NOMO-1 (cell line): Measurements from ENCODE around the gene DYNLRB1.
"Not testable (repeated sequence)": the region's sequence is repeated elsewhere in the genome, so short reads cannot be mapped to it uniquely, and the experiment has no call there.

ENCODE experiments used
- DNase-seq, 2 experiments: peaks; one replicate each; lab custom pipeline; 2025; ENCODE audit not compliant: unreplicated experiment in 2 of 2; lab: John Stamatoyannopoulos, UW

DYNLRB1 gene

DNA sequence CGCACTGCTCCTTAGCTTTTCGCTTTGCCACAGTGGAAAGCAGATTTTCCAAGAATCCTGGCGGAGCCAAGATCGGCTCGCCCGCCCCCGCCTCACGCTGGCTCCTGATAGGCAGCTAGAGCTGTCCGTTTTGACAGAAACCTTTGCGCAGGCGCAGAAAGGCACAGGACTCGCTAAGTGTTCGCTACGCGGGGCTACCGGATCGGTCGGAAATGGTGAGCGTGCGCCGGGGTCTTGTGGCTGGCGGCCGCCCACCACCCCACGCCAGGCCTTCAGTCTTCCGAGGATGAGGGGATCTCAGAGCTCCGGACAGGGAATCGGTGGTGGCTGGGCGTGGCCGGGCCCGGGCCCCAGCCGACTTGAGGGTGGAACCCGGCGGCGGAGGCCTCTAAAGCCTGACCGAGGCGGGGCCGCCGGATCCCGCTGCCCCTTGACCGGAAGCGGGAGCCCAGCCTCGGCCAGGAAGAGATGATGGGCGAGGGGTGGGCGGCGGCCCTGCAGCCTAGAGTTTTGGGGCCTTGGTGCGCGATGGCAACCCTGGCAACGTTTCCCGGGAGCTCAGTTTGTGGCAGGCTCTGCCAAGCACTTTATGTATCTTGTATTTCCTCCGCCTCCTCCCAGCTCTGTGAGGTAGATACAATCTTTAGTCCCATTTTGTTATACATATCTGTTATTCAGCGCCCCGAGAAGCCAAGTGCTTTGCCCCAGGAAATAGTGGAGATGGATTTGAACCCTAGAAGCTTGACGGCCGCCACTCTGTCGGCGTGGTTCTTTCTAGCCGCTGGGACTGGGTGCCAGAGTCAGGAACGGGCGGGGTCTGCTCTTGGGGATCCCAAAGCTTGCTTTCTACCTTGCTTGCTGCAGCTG, at the start of gene DYNLRB1:
TSS of gene DYNLRB1 (plus strand) at position 176 of the 867 bp plus-strand sequence. CDS start at position 213, 37 bp downstream.
- peak; percentile 73 to 81 for DNase-seq

DNA sequence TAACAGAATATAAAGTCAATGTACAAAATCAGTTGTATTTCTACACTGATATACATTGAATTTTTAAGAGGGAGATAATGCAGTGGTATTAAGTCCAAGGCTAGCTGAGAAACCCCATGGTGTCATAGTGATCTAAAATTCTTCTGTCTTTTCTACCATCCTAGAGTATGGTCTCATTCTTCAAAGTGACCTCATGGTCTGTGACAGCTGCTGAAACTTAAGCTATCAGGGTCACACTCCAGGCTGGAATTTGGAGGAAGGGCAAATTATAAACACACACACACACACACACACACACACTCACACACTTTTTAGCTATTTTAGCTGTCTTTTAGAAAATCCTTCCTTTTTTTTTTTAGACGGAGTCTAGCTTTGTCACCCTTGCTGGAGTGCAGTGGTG, 47.3 kb upstream of the DYNLRB1 start:
- DNase-seq: no peak

DNA sequence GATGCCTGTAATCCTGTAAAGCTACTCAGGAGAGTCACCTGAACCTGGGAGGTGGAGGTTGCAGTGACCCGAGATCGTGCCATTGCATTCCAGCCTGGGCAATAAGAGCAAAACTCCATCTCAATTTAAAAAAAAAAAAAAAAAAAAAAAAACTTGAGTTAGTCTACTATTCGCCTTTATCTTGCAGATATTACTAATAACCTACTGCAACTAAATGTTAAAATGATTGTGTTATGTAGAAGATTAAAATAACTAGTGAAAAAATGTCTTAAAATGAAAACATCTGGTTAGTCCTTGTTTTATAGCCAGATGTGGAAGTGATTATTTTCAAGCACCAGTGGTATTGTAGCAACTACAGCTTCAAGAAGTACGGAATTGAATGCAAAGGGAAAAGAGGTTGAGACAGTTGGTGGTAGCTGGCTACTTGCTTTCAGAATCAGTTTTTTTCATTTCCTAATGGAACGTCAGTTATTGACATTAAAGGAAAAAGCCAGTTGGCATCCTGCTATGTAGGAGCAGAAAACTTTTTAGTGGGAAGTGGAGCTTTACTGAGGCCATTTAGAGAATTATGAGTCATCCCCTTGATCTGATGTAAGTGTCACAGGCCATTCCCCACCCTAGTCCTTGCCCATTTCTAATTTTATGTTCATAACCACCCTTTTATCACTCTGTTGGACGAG, 43.8 kb upstream of the DYNLRB1 start:
- peak; percentile 9 to 36 for DNase-seq

DNA sequence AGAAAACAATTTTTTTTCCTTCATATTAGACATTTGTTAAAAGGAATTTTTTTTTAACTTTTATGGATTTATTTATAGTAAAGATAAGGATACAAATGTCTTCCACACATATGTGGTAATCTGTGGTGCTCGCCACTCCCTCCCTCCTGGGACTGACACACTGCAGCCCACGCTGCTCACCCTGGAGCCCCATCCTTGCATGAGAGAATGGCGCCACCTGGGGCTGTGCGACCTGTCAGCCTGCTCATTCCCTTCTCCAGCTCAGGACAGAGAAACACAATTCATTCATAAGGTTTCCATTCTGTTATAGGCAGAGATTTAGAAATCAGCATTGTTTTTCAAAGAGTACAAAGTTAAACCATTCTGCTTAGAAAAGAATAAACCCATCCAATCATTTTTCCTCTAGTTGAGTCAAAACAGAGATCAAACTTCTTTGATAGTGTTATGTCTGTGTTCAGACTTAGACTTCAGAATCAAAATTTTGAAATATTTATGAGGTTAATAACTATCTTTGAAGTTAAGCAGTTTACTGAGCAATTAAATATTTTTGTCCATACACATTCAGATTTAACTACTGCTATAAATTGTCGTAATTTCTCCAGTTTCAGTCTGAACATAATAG, 42.8 kb upstream of the DYNLRB1 start:
- DNase-seq: no peak

DNA sequence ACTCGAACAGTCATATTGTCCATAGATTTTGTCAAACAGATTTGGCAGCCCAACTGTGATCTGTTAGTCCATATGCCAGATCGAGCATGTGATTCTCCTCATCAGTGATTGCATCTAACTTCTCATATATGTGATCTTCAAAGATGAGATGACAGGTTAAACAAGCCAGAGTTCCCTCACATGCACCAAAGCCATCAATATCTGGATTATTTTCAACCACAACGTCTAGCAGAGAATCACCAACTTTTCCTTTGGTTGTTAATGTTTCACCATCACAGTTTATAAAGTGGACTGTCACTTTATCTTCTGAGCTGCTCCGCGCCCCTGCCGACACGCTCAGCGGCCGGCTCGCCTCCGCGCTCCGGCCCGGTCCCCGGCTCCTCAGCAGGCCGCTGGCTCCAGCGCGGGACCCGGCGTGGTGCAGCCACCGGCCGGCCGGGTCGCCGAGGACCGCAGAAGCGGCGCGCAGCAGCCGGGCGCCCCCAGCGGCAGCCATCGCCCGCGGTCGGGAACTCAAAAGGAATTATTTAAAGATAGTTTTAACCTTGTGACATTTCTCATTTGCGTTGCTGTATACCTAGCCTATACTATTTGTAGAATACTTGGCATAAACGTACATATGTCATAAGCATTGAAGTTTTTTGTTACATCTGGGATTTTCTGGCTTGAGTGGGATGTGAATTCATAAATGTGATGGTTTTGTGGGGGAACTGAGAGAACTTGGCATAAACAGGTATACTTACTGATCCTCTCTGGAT, 40.1 kb upstream of the DYNLRB1 start:
- no peak for DNase-seq

DNA sequence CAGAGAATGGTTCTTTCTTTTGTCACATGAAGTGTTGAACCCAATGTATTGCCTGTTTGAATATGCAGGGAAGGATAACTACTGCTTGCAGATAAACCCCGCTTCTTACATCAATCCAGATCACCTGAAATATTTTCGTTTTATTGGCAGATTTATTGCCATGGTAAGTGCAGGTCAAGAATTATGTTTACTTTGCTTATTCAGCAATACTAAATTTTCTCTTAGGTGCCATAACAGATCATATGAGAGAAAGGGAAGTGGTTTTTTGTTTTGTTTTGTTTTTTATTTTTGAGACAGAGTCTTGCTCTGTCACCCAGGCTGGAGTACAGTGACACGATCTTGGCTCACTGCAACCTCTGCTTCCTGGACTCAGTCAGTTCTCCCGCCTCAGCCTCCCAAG, 36.6 kb upstream of the DYNLRB1 start:
- DNase-seq: no peak

DNA sequence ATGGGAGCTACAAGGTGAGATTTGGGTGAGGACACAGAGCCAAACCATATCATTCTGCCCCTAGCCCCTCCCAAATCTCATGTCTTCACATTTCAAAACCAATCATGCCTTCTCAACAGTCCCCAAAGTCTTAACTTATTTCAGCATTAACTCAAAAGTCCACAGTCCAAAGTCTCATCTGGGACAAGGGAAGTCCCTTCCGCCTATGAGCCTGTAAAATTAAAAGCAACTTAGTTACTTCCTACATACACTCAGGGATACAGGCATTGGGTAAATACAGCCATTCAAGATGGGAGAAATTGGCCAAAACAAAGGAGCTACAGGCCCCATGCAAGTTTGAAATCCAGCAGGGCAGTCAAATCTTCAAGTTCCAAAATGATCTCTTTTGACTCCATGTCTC, 34.1 kb upstream of the DYNLRB1 start:
- not testable (repeated sequence) for DNase-seq

DNA sequence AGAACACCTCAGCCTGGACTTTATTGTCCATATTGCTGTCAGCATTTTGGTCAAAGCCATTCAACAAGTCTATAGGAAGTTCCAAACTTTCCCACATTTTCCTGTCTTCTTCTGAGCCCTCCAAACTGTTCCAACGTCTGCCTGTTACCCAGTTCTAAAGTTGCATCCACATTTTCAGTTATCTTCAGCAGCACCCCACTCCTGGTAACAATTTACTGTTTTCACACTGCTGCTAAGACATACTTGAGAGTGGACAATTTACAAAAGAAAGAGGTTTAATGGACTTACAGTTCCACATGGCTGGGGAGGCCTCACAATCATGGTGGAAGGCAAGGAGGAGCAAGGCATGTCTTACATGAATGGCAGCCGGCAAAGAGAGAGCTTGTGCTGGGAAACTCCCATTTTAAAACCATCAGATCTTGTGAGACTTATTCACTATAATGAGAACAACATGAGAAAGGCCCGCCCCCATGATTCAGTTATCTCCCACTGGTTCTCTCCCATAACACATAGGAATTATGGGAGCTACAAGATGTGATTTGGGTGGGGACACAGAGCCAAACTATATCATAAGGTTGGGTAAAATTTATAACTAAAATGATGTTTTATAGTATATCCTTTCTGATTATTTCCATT, 32.5 kb upstream of the DYNLRB1 start:
- not testable (repeated sequence) for DNase-seq

DNA sequence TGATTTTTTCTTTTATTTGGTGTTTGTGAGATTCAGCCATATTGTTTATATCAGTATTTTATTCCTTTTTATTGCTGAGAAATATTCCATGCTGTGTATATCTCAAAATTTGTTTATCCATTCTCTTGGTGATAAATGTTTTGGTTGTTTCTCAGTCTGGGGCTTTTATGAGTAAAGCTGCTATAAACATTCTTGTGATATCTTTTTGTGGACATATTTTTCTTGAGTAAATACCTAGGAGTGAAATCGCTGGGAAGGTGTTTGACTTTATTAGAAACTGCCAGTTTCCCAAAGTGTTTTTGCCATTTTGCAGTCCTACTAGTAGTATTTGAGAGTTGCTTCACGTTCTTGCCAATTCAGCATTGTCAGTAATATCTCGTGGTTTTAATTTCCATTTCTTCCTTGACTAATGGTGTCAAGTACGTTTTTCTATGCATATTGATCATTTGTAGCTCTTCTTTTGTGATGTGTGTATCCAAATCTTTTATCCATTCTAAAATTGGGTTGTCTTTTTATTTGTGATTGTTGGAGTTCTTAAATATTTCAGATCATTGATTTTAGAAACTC, 31.1 kb upstream of the DYNLRB1 start:
- no peak for DNase-seq

DNA sequence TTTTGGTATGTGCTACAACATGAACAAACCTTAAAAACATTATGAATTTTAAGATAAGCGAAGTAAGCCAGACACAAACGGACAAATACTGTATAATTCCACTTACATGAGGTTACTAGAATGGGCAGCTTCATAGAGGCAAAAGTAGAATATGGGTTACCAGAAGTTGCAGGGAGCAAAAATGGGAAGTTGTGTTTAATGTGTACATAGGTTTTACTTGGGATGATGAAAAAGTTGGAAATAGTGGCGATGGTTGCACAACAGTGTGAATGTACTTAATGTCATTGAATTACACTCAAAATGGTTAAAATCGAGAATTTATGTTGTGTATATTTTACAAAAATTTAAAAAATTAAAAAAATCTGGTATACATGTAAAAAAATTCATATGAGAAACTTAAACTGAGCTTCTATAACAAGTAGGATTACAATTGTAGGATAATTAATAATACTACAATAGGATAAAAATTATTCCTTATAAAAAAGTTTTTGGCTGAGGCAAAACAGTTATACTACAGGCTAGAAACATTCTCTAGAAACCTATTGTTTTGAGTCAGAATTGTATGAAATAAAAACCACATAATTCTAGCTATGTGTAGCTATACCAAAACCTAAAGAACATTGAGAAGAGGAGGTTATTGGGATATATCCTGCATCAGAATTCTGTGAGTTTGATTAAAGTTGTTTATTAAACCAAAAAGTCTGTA, 24.8 kb upstream of the DYNLRB1 start:
- DNase-seq: no peak

DNA sequence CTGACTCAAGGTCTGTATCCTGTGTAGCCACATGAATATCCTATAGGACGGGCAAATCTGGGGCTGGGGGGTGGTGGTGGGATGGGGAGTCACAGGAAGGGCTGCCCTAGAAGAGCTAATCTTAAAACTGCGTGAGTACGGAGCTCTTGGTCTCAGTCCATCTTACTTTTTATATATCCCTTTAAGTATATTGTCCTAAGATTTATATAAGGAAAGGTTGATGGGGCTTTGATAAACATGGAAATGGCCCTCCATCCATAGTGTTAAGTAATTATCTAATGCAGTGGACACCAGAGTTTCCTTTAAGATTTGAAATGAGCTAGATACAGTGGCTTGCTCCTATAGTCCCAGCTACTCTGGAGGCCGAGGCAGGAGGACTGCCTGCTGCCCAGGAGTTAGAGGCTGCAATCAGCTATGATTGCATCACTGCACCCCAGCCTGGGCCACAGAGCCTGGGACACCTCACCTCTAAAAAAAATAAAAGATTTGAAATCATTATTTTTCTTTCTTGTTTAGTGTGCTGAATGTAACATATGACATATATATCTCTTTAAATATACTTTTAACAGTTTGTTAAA, 24.2 kb upstream of the DYNLRB1 start:
- no peak for DNase-seq

DNA sequence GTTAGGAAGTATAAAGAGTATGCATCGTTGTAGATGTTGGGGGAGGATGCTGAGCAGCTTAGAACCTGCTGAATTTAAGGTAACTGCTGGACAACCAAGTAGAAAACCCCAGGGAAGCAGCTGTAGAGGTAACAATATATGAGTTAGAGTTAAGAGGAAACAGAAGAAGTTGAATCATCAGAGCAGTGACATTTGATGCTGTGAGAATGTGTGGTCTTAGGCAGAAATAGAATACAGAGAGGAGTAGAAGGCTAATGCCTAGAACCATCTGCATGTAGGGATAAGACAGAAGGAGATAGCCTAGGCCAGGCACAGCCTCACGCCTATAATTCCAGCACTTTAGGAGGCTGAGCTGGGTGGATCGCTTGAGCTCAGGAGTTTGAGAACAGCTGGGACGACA, 22.6 kb upstream of the DYNLRB1 start:
- DNase-seq: no peak

DNA sequence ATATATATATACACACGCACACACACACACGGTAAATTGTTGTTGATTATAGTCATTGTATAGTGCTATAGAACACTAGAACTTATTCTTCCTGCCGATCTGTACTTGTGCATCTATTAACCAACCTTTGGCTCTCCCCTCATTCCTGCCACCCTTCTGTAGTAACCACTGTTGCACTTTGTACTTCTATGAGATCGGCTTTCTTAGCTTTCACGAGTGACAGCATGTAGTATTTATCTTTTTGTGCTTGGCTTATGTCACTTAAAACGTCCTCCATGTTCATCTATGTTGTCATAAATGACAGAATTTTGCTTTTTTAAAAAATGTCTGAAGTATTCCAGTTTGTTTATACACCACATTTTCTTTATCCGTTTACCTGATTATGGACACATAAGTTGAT, 20.9 kb upstream of the DYNLRB1 start:
- DNase-seq: no peak

DNA sequence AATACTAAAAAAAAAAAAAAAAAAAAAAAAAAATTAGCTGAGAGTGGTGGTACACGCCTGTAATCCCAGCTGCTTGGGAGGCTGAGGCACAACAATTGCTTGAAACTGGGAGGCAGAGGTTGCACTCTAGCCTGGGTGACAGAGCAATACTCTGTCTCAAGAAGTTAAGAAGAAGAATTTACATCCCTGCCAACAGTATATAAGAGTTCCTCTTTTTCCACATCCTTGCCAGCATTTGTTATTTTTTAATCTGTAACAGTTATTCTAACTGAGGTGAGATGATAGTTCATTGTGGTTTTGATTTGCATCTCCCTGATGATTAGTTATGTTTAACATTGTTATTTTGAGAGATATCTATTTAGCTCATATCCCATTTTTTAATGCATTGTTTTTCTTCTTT, 20.3 kb upstream of the DYNLRB1 start:
- no peak for DNase-seq

DNA sequence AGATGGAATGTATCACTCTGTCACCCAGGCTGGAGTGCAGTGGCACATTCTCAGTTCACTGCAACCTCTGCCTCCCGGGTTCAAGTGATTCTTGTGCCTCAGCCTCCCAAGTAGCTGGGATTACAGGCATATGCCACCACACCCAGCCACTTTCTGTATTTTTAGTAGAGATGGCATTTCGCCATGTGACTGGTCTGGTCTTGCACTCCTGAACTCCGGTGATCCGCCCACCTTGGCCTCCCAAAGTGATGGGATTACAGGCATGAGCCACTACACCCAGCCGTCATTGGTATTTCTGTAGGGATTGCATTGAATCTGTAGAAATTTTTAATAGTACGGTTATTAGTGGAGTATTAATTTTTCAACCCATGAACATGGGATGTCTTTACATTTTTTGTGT, 18.6 kb upstream of the DYNLRB1 start:
- DNase-seq: not testable (repeated sequence)

DNA sequence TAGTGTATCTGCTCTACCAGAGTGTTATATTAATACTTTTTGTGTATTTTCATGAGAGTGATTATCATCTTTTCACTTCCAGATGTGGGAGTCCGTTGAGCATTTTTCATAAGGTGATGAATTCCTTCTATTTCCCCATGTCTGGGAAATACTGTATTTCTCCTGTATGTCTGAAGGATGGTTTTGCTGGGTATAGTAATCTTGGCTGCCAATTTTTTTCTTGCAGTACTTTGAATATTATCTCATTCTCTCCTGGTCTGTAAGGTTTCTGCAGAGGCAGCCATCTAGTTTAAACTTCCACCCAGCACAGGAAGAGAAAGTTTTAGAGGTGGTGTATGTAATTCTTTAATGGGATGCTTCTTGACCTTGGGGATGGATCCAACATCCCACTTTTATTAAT, 15.4 kb upstream of the DYNLRB1 start:
- no peak for DNase-seq

DNA sequence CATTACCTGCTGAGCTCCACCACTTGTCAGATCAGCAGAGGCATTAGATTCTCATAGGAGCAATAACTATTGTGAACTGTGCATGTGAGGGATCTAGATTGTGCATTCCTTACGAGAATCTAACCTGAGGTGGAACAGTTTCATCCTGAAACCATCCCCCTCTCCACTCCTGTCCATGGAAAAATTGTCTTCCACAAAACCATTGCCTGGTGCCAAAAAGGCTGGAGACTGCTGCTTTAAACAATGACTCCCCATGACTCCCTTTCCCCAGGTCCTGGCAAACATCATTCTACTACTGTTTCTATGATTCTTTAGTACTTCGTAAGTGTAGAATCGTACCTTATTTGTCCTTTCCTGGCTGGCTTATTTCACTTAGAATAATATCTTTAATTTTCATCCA, 9.7 kb upstream of the DYNLRB1 start:
- DNase-seq: no peak

DNA sequence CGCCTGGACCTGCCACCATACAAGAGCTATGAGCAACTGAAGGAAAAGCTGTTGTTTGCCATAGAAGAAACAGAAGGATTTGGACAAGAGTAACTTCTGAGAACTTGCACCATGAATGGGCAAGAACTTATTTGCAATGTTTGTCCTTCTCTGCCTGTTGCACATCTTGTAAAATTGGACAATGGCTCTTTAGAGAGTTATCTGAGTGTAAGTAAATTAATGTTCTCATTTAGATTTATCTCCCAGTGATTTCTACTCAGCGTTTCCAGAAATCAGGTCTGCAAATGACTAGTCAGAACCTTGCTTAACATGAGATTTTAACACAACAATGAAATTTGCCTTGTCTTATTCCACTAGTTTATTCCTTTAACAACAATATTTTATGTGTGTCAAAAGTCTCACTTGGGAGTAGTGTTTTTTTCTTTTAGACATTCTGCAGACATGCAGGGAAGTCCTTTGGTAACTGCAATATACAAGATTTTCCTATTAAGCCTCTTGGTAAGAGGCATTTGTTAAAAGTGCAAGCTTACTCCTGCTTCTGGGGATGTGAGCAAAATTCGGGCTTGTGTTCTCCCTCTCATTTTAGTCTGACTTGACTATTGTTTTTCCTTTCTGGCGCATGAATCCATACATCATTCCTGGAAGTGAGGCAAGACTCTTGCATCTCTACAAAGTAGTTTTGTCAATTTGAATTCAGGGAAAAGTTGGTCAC, 8.4 kb upstream of the DYNLRB1 start:
- DNase-seq: no peak

DNA sequence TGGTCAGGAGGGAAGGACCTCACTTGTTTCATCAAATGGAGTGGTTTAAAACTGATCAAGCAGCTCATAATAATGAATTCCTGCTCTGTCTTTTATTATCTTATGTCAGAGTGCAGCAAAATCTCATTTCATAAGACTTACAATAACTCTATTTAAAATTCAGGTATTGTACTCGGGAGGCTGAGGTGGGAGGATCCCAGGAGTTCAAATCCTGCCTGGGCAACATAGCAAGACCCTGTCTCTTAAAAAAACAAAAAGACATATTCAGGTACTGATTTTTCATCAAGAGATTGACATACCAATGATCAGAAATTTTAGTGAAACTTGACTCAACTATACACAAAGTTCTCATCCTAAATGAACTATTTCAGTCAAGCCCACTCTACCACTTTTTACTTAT, 5.6 kb upstream of the DYNLRB1 start:
- no peak for DNase-seq
